GM21786 (cell line): ENCODE data around the gene WAC.
A peak's percentile ranks its signal among the peaks of the same experiment; 100 is the strongest.

Experiments
- ATAC-seq: cut with Tn5 transposase; IDR thresholded peaks from one replicate; pipeline ENCODE4 v1.9.1; 2021; ENCODE audit not compliant: unreplicated experiment

WAC gene

DNA sequence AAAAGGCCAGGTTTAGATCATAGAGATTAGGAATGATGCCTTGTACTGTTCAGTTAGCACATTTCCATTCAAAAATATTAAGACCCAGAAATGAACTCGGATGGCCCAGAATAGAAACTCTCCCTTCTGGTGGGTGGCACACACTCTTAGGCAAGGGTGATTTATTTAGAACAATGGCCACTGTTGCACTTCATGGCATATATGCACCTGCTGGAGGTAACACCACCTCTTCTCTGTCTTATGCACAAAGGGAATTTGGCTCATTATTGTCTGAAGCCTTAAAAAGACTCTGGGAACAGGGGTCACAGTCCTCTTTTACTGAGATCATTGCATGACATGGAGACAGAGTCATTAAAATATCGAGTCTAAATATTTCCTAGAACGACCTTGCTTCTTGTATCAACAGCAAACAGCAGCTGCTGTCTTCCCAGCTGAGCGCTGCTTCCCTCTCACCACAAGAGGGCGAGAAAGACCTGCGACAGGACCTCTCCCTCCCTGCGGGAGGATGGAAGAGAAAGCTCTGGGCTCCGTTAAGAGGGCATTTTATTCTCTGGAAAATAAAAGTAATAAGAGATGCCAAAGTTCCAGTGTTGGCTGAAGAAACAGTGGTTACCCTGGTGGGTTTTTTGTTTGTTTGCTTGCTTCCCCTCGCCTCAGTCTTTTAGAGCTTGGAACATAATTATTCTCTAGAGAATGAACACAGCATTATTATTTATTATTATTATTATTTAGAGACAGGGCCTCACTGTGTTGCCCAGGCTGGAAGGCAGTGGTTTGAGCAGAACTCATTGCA, 130.9 kb downstream of the WAC start:
- peak; percentile 92 for ATAC-seq

- ATAC-seq: no peak
Measured at GRCh38 chr10:28664369-28664740, 131.4 kb downstream of the WAC start.

GRCh38 chr10:28666751-28667467, 134.0 kb downstream of the WAC start:
- ATAC-seq: no peak

GRCh38 chr10:28668363-28669226, 135.7 kb downstream of the WAC start:
- ATAC-seq: no peak

- no peak for ATAC-seq
Measured at GRCh38 chr10:28669227-28670173, 136.6 kb downstream of the WAC start.
